T-helper 9 cell (primary cell): ENCODE measurements around the gene FAM200B.
"Not testable (repeated sequence)": the region's sequence is repeated elsewhere in the genome, so short reads cannot be mapped to it uniquely, and the experiment has no call there.

Experiments used
- DNase-seq: peaks from one replicate; pipeline ENCODE4 v3.0.0-alpha.2; 2020

The FAM200B gene

DNA sequence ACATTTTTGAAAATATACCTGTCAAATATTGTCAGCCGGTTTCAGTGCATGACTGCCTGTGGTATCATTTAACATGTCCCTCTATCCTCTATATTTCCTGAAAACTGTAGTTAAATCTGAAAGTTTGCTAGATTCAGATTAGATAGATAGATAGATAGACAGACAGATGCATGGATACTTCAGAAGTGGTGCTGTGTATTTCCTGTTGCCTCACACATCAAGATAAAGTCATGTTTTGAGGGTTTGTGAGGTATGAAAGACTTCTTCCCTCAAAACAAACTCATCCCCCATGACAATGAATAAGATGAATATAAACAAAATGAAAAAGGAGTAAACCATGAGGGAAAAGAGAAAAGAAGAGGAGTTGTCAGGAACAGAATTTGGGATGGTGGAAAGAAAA is 15.2 kb downstream of the FAM200B start:
- DNase-seq = no peak

DNA sequence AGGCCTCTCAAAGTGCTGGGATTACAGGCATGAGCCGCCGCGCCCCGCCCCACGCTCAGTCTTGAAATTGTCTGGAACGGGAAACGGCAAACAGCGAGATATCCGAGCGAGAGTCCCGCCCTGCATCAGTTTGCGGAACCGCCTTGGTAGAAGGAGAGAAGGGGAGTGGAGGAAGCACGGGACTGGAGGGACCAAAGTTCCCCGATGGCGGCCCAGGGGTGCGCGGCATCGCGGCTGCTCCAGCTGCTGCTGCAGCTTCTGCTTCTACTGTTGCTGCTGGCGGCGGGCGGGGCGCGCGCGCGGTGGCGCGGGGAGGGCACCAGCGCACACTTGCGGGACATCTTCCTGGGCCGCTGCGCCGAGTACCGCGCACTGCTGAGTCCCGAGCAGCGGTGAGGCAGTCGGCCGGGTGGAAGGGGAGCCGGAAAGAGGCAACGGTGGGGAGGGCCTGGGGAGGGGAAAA is 21.3 kb downstream of the FAM200B start, which contains the start of gene BST1:
BST1 (plus strand) TSS at position 125 of the 463 bp plus-strand sequence; CDS start at position 205, 80 bp downstream.
- peak; percentile 19 for DNase-seq

DNA sequence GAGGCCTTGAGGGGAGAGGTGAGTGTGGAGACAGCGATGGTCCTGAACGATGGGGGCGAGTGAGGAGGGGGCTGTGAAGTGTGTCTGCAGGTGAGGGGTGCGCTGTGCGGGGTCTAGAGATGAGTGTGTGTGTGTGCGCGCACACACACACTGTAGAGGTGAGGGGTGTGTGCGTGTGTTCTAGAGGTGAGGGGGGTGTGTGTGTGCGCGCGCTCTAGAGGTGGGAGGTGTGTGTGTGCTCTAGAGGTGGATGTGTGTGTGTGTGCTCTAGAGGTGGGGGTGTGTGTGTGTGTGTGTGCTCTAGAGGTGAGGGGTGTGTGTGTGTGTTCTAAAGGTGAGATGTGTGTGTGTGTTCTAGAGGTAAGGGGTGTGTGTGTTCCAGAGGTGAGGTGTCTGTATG is 21.8 kb downstream of the FAM200B start:
- no peak for DNase-seq

DNA sequence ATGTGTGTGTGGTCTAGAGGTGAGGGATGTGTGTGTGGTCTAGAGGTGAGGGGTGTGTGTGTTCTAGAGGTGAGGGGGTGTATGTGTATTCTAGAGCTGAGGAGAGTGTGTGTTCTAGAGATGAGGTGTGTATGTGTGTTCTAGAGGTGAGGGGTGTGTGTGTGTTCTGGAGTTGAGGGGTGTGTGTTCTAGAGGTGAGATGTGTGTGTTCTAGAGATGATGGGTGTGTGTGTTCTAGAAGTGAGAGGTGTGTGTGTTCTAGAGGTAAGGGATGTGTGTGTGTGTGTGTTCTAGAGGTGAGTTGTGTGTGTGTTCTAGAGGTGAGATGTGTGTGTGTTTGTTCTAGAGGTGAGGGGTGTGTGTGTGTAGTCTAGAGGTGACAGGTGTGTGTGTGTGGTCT is 22.5 kb downstream of the FAM200B start:
- DNase-seq = no peak

DNA sequence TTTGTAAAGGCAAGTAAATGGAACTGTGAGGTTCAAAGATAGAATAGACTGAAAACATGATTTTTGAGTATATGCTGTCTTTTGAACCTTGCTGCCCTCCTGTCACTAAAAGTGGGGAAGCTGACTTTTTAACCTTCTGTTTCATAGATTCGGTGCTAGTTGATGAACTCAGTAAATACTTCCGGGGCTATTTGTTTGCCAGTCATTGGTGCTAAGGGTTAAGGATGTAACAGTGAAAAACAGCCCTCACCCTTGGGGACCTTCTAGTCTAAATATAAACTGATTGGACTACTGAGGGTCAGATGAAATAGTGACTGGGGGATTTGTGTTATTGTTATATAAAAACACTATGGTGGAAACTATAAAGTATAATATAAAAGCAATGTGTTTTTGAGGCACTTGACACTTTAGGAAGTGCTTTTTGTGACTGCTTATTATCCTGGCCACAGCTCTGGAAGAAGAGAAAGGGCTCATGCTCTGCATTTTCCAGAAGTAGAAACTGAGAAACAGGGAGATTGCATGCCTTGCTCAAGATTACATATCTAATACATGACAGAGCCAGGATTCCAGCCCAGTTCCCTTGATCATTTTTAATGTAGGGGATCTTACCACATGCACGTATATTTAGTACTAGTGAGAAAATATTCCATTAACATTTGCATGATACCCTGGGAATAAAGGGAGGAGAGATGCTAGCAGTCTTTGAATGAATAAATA is 25.2 kb downstream of the FAM200B start:
- DNase-seq = no peak

DNA sequence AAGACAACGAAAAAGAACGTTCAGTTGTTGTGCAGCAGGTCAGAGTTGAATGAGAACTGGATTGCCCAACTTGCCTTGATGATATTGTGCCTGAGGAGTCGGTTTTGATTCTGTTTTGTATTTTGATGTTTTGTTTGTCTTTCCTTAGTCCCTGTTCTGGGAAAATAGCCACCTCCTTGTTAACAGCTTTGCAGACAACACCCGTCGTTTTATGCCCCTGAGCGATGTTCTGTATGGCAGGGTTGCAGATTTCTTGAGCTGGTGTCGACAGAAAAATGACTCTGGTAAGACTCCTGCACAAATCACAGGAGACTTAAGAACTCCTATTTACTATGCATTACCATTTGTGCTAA is 25.7 kb downstream of the FAM200B start:
- DNase-seq = no peak

DNA sequence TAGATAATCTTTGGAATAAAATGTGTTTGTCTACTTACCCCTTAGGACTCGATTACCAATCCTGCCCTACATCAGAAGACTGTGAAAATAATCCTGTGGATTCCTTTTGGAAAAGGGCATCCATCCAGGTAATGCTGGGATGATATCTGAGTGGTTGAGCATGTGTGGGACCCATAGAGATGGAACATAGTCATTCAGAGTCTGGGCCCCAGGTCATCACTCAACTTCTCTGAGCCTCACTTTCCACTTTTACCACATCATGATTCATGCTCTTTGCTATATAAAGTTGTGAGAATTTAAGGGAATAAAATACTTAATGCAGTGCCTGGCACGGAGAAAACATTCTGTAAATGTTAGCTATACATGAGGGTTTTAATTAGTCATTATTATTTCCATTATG is 30.1 kb downstream of the FAM200B start:
- DNase-seq = no peak

DNA sequence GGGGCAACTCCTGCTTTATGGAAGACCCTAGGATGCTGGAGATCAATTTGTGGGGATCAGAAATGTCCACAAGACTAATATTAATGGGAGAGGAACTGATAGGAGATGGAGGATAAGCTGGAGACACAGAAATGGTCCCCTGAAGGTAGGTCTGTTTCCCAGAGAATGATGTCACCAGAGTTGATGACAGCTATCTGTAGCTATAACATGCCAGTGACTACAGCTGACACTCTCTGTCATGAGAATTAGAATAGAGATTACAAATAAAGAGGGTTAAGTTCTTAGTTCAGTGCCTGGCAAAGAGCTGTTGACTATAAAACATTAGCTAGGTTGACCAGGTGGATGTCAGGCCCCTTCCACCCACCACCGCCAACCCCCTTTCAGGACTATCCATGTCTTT is 30.6 kb downstream of the FAM200B start:
- no peak for DNase-seq

DNA sequence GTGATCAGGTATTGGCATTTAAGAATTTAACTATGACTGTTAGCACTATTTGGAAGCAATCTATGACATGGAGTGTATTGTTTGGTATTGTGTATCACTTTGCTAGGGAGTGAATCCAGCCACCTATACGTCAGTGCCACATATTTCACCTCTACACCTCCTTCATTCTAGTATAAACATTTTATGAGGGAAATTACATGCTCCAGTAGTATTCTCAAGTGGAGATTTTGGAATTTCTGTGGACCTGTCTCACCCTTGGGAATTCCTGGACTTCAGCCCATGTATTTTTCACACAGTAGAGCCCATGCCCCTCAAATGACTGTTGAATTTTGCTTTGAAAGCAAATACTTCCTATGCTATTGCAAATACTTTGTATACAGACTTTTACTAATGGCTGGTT is 32.5 kb downstream of the FAM200B start:
- no peak for DNase-seq

DNA sequence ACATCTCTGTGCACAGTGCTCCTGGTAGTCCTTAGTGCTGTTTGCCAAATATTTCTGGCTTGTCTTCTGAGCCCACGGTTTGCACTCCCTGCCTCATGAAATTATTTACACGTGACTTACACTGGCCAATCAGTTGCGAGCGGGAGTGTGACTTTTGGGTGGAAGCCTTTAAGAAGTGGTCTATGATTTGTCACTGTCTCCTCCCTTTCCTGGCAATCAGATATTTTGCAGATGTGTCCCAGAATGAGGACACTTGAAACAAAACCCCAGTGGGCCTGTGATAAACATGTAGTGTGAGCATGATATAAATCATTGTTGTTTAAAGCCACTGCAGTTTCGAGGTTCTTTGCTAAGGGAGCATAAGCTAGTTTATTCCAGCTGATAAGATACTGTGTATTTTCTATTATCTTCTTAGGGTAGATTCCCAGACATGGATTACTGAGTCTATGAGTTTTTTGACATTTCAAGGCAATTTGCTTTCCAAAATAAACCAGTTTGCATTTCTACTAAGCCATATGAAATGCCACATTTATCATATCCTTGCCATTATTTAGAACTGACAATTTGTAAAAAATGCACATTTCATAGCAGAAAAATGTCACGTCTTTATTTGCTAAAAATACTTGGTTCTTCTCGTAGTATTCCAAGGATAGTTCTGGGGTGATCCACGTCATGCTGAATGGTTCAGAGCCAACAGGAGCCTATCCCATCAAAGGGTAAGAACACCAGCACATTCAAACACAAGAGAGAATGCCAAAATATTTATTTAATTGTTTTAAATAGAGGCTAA is 33.2 kb downstream of the FAM200B start:
- no peak for DNase-seq

DNA sequence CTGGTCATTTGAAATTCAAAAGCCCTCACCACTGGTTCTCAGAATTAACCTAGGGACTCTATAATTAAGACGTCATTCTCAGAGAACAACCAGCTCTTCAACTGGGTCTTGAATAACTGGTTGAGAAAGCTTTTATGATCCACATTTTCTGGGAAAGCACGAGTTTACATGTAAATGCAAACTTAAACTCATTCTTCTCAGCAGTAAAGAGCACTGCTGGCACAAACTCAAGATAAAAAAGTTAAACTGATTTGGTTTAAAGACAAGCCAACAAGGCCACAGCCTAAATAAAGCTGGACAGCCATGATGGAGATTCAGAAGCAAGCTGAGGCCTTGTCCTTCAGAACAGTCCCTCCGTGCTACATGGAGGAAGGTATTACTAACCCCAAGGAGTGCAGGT is 34.5 kb downstream of the FAM200B start:
- no peak for DNase-seq

DNA sequence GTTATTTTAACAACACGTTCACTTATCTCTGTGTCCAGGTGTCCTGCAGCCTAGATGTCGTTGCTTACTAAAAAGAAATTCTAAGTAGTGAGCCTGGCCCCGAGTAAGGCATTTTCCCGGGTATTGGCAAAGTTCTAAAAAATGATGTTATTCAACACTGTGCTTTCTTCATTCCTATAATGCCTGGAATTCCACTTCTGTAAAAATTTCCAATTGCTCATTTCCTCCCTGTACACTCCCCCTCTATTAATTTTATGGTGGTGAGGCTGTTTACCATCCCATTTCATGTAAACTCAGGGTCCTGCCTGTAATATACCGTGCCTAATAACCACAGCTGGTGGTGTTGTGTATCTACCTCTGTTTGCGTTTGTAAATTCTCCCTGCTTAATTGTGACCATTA is 35.5 kb downstream of the FAM200B start:
- no peak for DNase-seq

DNA sequence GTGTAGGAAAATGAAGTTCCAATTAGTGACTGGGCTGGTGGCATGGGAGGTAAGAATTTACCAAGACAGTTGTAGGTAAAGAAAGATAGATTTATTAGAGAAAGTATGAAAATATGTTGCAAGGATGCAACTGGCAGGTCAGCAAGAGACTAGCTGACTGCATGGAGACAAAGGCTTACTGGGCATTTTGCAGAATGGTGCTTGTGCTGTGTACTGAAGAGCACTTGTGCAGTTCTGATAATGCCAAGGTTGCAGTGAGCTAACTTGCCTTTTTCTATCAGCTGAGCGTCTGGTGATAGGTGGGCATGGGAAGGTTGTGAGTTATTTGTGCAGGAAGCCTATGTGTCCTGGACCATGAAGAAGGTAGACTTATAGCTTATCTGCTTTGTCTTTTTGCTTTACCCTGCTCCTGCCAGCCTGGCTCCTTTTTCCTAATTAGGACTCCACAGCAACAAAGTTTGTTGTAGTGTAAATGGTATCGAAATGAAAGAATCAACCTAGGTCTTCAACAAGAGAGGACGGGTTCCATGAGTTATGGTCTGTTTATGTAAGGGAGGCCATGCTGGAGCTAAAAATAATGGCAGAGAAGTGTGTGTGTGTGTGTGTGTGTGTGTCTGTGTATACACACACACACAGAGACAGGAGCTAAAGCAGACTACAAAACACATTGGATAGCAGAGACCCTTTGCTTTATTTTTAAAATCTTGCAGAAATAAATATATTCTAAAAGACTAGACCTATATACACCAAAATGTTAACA is 36.2 kb downstream of the FAM200B start:
- DNase-seq = no peak

DNA sequence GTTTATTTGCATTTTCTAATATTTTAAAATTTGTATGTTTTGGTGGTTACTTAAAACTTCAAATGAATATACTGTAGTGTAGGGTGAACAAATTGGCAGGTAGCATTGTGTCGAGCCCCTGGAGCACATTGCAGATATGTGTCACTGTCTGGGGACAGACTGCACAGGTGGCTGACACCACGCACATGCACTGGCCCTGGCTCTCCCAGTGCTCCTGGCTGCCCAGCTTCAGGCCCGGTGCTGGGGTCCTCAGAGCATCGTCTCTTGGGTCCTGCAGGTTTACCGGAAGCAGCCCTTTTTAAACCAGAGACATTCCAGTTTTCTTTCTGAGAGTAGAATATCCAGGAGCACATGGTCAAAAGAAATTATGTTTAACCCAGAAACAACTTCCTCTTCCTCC is 36.8 kb downstream of the FAM200B start:
- no peak for DNase-seq

DNA sequence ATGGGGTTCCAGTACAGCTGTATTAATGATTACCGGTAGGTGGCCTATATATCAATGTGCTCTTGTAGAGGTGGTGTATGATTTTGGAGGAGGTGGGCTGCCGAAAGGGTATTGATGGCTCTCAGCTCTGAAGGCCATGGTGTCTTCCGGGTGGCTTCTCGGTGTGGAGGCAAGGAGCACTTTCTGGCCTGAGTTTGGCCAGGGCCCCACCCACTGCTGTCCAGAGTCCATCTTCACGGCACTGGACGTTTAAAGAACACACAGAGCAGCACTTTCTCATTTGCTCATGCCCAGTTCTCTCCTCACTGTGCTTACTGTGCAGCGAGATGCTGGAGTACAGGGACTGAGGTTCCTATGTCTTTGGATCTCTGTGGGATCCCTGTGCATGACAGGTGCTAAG is 37.3 kb downstream of the FAM200B start:
- DNase-seq = no peak

DNA sequence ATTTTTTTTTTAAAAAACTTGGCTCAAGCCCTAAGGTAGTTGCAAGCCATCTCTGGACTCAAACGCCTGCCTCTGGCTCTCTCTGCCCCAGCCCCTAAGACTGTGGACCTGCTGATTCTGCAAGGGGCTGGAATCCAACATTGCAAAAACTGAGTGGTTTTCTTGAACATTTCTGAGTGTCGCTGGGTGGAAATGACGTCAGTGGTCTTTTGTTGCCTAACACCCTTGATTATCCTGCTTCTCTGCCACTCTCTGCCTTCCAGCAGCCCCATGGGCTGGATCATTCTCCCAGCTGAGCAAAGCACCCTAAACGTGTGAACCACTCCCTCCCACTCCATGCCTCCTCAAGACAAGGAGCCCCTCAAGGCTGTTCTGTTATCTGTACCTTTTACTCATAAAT is 37.9 kb downstream of the FAM200B start:
- DNase-seq = no peak

DNA sequence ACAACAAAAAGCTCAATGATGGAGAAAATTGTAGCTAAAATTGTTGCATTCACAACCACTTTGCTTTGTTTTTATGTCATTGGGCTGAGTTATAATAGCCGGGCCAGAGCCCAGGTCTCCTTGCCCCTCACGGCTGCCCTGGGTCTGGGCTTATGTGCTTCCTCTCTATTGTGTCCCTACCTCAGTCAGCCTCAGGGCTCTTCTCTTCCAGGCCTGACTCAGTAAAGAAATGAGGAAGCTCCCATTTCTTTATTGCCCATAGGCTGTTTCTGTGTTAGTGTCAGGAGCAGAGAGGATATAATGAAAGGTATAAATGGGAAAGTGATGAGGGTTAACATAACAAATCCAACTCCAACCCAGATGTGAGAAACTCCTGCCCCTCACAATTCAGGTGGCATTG is 39.2 kb downstream of the FAM200B start:
- DNase-seq = no peak

DNA sequence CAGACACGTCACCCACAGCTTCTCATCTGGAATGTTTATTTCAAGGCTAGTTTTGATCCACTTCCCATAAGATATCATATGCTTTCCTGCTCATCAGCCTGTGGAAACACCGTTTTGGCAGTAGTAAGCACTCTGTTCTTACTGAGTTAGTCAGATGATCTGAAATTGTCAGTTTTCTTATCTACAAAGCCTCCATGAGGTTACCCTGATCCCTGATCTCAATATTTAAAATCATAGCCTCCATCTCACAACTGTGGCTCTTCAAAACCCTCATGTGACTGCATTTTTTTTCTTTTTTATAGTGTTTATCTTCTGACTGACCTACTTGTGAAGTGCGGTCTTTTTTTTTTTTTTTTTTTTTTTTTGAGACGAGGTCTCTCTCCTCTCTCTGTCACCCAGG is 44.0 kb downstream of the FAM200B start:
- no peak for DNase-seq

DNA sequence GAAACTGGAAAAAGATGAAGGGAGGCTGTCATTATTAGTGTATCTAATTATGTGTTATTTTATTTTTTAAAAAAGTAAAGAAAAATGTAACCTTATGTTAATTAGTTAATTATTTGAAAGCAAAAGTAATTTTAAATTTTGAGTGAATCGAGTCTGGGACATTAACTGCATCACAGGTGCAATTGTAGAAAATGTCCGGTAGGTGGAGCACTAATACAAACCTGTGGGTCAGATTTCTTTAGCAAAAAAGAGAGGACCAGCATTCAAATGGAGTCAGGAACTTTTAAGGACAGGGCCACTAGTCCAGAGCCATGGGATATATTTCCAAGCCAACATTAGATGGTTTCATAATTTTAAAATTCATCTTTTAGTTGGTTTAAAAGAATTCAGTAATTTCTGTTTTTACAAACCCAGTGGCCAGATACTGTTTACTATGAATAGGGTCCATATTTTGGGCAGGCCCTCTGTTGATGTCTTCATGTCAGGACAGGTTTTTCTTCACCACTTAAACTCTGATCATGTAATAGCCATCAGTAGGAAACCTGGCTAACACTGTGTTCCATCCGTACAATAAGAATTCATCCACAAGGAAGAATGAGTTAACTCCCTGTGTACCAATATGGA is 48.4 kb downstream of the FAM200B start:
- DNase-seq = no peak

DNA sequence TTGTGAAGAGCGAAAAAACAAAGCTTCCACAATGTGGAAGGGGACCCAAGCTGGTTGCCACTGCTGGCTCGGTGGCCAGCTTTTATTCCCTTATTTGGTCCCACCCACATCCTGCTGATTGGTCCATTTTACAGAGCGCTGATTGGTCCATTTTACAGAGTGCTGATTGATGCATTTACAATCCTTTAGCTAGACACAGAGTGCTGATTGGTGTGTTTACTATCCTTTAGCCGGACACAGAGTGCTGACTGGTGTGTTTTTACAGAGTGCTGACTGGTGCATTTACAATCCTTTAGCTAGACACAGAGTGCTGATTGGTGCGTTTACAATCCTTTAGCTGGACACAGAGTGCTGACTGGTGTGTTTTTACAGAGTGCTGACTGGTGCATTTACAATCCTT is 51.4 kb downstream of the FAM200B start:
- not testable (repeated sequence) for DNase-seq

DNA sequence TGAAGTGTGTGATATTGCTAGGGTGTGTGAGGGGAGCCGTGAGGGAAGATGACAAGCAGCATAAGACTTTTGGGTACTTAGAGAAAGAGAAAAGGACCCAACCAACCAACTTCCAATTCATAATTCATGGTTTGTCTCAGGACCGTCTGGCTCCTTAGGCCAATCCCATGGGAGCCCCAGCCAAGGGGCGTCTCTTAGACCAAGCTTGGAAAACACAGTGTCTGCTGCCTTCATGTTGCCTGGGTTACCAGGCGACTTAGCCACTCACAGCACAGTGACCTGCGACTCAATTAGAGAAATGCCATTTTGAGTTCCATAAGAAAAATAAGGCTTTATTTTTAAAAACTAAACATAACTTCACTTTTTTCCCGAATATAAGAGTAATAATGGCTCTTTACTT is 53.9 kb downstream of the FAM200B start:
- no peak for DNase-seq

DNA sequence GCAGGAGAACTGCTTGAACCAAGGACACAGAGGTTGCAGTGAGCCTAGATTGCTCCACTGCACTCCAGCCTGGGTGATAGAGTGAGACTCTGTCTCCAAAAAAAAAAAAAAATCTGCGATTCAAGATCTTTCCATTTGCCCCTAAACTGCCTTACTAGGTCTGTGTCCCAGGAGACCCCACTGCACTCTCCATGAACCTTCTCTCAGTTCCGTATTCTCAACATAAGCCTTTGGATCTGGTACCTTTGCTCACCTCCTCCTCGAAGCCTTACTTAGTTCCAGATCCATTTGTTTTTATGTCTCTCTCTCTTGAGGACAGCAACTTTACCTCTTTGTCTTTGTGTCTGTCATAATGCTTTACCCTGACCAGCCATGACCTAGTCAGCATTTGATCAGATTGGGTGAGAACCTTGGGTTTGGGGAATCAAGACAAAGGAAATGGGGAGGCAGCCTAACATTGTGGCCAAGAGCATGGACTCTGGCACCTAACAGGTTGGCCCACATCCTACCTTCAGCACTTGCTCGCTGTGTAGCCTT is 55.0 kb downstream of the FAM200B start:
- no peak for DNase-seq

DNA sequence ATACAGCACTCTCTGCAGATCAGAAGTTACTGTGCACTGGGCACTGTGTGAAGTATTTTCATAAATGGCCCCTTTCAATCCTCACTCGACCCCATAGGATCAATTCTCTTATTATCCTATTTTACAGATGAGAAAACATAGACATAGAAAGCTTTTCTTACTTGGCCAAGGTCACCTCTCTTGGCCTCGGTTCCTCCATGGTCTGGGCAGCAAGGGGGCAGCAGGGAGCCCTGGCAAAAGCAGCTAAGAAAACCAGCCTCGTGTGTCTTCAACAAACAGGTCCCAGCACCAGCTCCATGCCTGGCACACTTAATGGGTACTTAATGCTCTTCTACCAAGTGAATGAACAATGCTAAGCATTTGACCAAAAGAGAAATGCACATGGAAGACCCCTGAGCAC is 55.6 kb downstream of the FAM200B start:
- DNase-seq = no peak
